Kidney tubule cell (primary cell): ENCODE data around the gene CFAP61.

Experiments
- DNase-seq: peaks from one replicate; pipeline ENCODE4 v3.0.0-alpha.2; 2018; ENCODE audit warnings: low spot score

CFAP61 gene

GRCh38 chr20:20173254-20173653 is 120.9 kb downstream of the CFAP61 start:
- DNase-seq, result no peak

DNA sequence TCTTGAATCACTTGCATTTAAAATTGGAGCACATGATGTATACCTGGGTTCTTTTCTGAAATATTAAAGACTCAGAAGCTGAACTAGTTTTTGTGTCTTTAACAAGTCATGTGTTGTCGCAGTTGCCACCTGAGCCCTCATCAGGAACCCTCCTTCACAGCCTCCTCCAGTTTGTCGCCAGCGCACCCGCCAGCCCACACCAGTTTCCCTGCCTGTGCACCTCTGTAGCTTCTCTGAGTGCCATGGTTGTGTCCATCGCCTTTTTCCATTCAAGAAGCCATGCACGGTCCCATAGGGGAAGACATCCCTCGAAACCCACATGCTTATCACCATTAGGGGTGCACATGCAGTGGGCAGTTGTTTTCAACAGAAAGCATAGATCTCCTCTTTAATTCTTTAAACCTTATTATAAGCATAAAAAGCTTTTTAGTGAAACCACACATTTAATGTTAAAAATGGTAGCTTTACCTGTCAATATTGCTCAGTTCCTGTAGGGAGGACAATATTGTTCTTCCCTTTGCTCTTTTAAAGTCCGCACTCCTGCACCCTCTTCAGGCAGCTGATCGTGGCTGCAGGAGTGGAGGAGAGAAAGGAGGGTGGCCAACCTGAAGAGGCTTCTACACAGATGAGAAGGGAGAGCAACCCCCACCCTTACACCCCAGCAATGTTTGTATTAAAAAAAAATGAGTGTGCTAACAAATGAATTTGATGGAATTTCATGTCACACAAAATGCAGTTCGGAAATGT is 121.9 kb downstream of the CFAP61 start:
- no peak for DNase-seq

- no peak for DNase-seq
Observed at GRCh38 chr20:20181322-20181721, 129.0 kb downstream of the CFAP61 start.

- peak; percentile 5 for DNase-seq
Observed at GRCh38 chr20:20184149-20184548, 131.8 kb downstream of the CFAP61 start.

GRCh38 chr20:20184706-20185105 is 132.4 kb downstream of the CFAP61 start:
- DNase-seq, result peak; percentile 60

DNA sequence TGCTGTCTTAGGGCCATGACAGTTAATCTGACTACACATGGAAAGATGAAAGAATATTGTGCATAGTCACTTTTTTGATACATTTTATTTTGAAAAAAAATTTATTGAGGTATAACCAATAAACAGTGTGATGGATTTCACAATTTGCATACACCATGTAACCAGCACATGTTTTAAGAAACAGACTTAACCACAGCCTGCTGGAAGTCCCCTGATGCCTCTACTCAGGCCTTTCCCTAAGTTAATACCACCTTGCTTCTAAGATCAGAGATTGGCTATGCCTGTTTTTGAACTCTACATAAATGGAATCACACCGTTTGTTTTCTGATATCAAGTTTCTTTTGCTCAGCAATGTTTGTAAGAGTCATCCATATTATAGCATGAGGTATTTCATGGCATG is 136.3 kb downstream of the CFAP61 start:
- no peak for DNase-seq

GRCh38 chr20:20192366-20192765 is 140.0 kb downstream of the CFAP61 start:
- no peak for DNase-seq

DNA sequence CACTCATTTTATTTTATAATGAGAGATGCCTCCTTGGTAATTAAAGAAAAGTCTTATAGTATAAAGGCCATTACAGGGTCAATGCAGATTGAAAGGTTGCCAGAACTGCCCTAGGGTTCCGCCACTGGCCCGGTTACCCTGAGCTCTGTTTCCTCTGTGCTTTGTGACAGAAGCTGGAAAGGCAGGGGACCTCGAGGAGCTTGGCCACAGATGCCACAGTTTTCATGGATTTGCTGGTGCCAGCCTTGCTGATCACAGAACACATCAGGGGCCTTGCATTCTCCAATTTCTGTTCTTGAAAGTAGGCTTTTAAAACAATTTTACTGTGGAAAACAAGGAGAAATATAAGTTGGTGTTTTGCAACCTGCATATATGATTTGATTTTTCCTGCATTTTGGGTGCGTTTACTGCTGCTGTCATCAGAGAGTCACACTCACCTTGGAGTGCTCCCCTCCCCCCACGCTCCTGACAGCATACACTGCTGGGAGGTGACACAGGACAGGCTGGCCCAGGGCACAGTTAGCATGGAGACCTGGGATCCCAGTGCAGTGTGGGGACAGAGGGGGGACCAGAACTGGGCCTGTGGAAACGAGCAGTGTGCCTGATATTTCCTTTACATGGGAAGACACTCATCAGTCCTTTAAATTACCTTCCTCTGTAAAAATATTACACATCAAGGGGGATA is 142.8 kb downstream of the CFAP61 start:
- DNase-seq, result no peak

GRCh38 chr20:20196610-20197009 is 144.3 kb downstream of the CFAP61 start:
- no peak for DNase-seq

- no peak for DNase-seq
Observed at GRCh38 chr20:20198011-20198410, 145.7 kb downstream of the CFAP61 start.

DNA sequence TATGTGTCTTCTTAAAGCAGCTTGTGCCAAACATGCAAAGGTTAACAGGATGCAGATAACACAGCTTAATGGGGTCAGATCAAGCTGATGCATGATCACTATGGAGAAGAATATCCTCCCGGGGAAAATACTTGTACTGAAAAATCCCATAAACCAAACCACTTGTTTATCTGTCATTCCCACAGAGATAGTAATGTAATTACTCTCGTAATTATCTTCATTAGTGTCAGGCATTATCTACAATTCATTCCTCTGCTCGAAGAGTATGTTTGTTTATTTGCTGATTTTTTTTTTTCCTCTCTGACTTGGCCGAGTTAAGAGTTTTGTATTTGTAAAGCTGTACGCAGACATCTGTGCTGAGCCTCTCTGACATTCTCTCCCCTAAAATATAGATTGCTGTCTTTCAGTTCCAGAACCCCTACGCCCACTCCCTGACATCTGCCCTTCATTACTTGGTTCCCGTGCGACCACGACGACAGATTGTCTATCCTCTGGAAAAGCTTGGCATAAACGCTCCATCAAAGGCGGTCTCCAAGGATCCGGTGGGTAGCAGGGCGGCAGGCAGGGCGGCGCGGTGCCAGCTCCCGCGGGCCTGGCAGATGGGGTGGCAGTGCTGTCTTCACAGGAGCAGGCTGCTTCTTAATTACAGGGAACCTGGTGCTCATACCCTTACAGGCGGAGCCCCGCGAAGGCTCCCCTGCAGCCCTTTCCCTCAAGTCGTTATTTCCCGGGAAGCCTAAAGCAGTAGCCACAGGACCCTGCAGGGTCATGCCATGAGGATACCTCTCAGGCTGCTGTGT is 147.2 kb downstream of the CFAP61 start:
- no peak for DNase-seq

DNA sequence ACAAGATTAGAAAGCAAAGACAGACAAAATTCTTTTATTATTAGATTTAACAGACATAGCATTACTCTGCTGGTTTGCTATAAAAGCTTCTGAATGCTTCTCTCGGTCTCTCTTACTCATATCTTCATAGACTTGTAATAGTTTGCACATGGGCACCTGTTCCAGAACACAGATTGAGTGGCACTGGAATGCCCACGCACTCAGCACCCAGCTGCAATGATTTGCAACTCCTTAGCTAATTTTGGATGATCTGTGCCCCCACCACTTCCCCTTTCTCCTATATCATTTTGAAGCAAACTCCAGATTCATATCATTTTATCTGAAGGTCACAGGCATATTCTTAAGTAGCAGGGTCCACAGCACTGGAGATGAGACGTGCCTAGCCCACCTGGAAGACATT is 148.8 kb downstream of the CFAP61 start:
- DNase-seq, result no peak

DNA sequence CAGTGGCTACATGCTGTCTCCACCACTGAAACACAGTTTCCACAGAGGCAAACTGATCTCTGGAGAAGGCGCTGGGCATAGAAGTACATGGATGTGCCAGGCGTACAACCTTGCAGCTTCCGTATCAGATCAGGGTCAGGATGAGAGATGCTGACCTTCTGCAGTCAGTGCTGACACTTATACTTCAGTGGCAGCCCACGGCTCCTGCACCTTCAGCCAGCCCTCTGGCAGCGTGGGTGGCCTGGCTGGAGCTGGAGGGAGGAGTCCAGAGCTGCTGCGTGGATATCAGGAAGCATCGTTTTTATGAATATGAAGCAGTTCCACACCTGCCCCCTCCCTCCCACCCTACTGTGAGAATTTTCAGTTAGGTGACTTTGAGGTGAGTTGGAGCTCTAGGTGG is 149.3 kb downstream of the CFAP61 start:
- DNase-seq, result no peak

- DNase-seq, result no peak
Observed at GRCh38 chr20:20202768-20203167, 150.4 kb downstream of the CFAP61 start.

DNA sequence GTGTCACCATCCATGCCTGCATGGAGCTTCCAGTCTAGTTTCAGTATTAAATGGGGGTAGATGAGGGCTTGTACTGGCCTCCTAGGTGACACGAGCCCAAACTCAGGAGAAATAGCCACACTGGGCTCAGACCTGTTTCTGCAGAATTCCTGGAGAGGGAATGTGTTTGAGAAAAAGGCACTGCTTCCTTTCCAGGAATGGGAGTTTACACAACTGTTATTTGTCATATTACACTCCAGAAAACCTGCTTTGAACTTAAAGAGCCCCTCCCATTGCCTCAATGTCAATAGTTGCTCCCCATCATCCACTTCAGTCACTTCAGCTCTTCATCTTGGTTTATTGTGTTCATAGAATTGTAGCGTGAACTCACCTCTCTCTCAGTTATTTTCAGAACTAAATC is 151.5 kb downstream of the CFAP61 start:
- no peak for DNase-seq

DNA sequence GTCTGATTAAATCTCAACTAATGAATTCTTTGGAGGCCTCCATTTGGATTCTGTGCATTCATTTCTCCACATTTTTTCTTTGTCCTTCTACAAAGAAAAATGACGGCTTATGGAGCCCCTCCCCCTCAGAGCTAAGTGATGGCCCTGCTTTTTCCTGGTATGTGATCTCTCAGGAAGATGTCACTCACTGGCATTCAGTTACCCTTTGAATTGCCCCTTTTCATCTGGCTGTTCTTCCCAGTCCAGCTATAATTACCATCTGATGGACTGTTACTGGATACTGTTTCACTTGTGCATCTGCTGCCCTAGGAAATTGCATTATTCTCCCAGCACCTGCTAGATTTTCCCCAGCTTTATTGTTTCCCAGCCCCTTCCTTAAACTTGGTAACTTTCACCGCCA is 151.9 kb downstream of the CFAP61 start:
- no peak for DNase-seq

- no peak for DNase-seq
Observed at GRCh38 chr20:20205141-20205861, 153.0 kb downstream of the CFAP61 start.

DNA sequence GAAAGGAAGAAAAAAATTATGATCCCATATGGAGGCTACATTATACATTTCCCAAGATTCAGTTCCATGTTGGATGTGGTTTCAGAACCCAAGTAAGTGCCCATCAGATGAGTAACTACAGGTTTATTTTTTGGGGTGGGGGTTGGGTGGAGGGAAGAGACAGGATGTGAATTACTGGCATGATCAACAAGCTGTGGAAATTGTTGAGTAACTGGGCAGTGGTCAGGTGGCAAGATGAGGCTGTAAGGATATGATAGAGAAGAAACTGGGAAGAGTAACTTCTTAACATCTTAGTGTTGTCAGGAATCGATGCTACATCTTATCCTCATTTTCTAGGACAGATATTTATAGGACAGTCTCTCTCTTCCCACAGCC is 153.5 kb downstream of the CFAP61 start:
- peak; percentile 38 for DNase-seq

DNA sequence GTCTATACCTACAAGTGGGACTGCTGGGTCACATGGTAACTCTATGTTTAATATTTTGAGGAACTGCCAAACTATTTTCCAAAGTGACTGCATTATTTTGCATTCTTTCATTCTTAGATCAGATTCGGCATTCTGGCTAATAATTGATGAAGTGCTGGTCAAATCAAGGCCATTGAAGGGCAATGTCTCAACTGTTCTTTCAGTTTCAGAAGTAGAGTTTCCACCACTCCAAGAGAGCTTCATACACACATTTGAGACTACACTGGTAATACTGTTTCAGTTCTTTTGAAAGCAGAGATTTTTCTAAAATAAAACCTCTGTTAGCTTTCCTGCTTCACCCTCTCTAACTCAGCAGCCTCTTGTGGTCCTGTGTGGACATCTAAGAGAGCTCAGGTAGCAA is 154.5 kb downstream of the CFAP61 start:
- peak; percentile 54 for DNase-seq

GRCh38 chr20:20207291-20207690 is 155.0 kb downstream of the CFAP61 start:
- DNase-seq, result peak; percentile 14

DNA sequence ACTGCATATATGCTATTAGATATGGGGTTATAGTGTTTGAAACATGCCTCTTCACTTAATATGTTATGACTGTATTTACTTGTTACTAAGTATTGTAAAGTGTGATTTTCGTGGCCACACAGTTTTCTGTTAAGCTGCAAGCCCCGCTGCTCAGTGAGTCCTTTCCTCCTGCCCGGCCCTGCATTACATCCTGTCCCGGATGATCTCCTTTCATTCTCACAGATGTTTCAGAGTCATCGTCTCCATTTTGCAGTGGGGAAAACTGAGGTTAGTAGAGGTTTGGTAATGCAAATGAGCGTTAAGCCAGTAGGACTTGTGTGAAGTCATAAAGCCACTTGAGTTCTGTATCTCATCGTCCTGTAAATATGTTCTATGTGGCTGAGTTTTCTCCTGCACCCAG is 155.5 kb downstream of the CFAP61 start:
- DNase-seq, result no peak

GRCh38 chr20:20209684-20210083 is 157.4 kb downstream of the CFAP61 start:
- DNase-seq, result no peak
